Measurements from ENCODE around the gene RPUSD3.

The RPUSD3 gene

GRCh38 chr3:9808345-9809037 lies 35.3 kb downstream of the RPUSD3 start:
- peaks cover 52% of the 10 kb centered on the region for H3K36me3 Mint-ChIP-seq (ENCODE audit: low read depth)
- peaks cover 35% of the 10 kb centered on the region for H3K4me1 Mint-ChIP-seq
- peak; percentile 74 for ATAC-seq
- peak; percentile 57 for DNase-seq
- H3K4me3 Mint-ChIP-seq = peak overlapping the region; percentile 71
- peak overlapping the region; percentile 81 for H3K27ac Mint-ChIP-seq
- no peaks in the 10 kb centered on the region for H3K9me3 Mint-ChIP-seq
- H3K27me3 Mint-ChIP-seq = no peaks in the 10 kb centered on the region

DNA sequence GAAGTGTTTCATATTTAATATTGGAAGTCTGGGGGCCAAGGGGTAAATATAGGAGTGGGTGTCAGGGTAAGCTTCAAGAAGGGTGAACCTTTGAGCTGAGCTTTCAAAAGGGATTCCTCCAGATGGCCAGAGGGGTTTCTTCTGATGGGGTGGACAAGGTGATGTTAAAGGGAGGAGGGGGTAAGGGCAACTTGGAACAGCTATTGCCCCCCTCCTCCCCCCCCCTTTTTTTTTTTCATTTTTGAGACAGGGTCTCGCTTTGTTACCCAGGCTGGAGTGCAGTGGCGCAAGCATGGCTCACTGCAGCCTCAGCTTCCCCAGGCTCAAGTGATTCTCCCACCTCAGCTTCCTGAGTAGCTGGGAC lies 35.8 kb downstream of the RPUSD3 start:
- DNase-seq = no peak
- ATAC-seq = no peak
- no peaks in the 10 kb centered on the region for H3K9me3 Mint-ChIP-seq
- H3K27ac Mint-ChIP-seq = peak overlapping the region; percentile 81
- no peaks in the 10 kb centered on the region for H3K27me3 Mint-ChIP-seq
- H3K36me3 Mint-ChIP-seq (ENCODE audit: low read depth) = peaks cover 53% of the 10 kb centered on the region
- H3K4me1 Mint-ChIP-seq = peaks cover 35% of the 10 kb centered on the region
- H3K4me3 Mint-ChIP-seq = no peak overlapping the region

DNA sequence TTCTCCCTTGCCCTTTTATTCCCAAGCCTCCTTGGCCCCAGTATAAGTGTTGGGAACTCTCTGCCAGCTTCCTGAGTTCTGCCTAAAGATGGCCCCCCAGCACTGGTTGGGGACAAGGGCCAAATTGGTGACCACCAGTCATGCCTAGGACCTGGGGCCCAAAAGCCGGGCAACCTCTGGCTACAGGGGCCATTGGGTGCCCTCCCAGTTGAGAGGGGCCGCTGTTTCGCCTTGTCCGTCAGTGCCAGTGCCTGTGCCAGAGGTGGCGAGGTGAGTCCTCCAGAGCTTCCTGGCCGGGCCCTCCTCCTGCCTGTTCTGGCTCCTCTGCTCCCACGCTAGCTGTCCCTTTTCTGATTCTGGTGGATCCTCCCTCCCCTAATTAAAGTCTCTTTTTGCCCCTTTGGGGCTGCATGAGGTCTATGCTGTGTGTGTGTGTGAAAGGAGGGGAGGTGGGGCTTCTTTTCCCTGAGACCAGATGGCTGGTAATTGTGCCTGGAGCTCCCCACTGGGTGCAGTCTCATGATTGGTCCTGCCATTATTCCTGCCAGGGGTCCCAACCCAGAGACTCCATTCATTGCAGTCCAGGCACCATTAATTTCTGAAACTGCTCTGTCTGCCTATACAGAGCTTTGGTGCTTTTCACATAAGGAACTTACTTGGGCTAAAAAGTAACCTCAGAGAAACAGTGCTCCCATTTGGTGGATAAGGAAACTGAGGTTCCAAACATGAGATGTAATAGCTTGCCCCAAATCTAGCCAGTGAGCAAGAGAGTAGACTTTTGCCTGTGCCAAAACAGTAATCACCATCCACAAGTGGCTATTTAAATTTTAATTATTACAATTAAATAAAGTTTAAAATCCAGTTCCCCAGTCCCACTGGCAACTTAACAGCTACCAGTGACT lies 36.9 kb downstream of the RPUSD3 start:
- Mint-ChIP-seq H3K36me3 (ENCODE audit: low read depth) (peaks cover 54% of the 10 kb centered on the region), H3K27ac (peak overlapping the region; percentile 41), H3K4me1 (peaks cover 35% of the 10 kb centered on the region), H3K27me3 (no peaks in the 10 kb centered on the region), H3K9me3 (no peaks in the 10 kb centered on the region), H3K4me3 (no peak overlapping the region)
- DNase-seq (no peak), ATAC-seq (no peak)

DNA sequence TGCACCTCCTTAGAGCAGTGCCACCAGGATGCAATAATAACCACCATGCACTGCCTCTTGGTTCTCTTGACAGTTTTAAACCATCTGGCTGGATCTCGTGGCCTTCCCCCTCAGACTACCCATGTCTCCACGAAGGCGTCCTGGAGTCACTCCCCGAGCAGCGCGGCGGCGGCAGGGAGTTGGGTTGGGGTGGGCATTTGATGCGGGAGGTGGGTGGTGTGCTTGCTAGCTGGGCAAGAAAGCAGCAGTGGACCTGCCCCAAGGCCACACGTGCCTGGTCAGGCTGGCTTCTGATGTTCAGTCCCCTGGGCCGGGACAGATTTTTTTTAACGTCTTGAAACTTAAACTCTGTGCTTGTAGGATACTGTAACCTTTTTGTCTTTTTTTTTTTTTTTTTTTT lies 37.7 kb downstream of the RPUSD3 start:
- H3K4me1 Mint-ChIP-seq = peaks cover 32% of the 10 kb centered on the region
- H3K27me3 Mint-ChIP-seq = no peaks in the 10 kb centered on the region
- H3K9me3 Mint-ChIP-seq = no peaks in the 10 kb centered on the region
- H3K36me3 Mint-ChIP-seq (ENCODE audit: low read depth) = peaks cover 51% of the 10 kb centered on the region
- H3K4me3 Mint-ChIP-seq = no peak overlapping the region
- ATAC-seq (no peak), DNase-seq (no peak)
- no peak overlapping the region for H3K27ac Mint-ChIP-seq

GRCh38 chr3:9804996-9805395 lies 38.8 kb downstream of the RPUSD3 start:
- Mint-ChIP-seq H3K4me3 (no peak overlapping the region), H3K36me3 (ENCODE audit: low read depth) (peaks cover 54% of the 10 kb centered on the region), H3K27me3 (no peaks in the 10 kb centered on the region), H3K9me3 (no peaks in the 10 kb centered on the region), H3K4me1 (peaks cover 28% of the 10 kb centered on the region), H3K27ac (no peak overlapping the region)
- DNase-seq (no peak), ATAC-seq (no peak)

DNA sequence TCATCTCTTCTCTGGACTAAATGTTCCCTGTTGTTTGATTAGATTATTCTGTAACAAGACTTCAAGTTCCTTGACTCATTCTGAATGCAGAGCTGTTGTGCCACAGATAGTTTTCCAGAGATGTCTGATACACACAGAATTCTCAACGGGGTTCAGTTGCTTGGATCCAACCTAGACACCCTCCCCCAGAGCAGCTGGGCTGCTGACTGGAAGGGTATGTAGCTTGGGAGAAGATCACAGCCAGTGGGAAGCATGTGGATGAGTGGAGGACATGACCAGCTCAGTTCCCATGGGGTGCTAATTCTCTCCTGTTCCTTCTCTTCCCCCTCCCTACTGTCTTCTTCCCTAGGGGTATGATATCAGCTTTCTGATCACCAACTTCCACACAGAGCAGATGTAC lies 40.3 kb downstream of the RPUSD3 start:
- Mint-ChIP-seq H3K36me3 (ENCODE audit: low read depth) (peaks cover 63% of the 10 kb centered on the region), H3K27me3 (no peaks in the 10 kb centered on the region), H3K27ac (no peak overlapping the region), H3K4me3 (no peak overlapping the region), H3K4me1 (peaks cover 16% of the 10 kb centered on the region), H3K9me3 (no peaks in the 10 kb centered on the region)
- ATAC-seq (no peak), DNase-seq (no peak)

DNA sequence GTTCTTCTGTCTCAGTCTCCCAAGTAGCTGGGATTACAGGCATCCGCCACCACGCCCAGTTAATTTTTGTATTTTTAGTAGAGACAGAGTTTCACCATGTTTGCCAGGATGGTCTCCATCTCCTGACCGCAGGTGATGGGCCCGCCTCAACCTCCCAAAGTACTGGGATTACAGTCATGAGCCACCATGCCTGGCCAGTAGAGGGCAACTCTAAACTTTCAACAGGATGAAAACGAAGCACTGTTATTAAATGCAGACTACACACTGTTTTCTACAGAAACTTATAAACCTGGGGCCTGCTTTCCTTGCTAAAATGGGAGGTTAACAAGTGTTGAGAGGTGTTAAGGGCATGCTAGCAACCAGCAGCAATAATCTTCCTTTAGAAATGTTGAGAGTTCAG lies 43.3 kb downstream of the RPUSD3 start:
- Mint-ChIP-seq H3K36me3 (ENCODE audit: low read depth) (peaks cover 72% of the 10 kb centered on the region), H3K27ac (no peak overlapping the region), H3K4me1 (peaks cover 19% of the 10 kb centered on the region), H3K4me3 (no peak overlapping the region), H3K9me3 (no peaks in the 10 kb centered on the region), H3K27me3 (no peaks in the 10 kb centered on the region)
- ATAC-seq (no peak), DNase-seq (no peak)

GRCh38 chr3:9797196-9797945 lies 46.4 kb downstream of the RPUSD3 start:
- no peak for DNase-seq
- Mint-ChIP-seq H3K4me1 (peaks cover 39% of the 10 kb centered on the region), H3K36me3 (ENCODE audit: low read depth) (peaks cover 66% of the 10 kb centered on the region), H3K9me3 (no peaks in the 10 kb centered on the region), H3K4me3 (no peak overlapping the region), H3K27me3 (no peaks in the 10 kb centered on the region), H3K27ac (no peak overlapping the region)
- ATAC-seq = no peak

DNA sequence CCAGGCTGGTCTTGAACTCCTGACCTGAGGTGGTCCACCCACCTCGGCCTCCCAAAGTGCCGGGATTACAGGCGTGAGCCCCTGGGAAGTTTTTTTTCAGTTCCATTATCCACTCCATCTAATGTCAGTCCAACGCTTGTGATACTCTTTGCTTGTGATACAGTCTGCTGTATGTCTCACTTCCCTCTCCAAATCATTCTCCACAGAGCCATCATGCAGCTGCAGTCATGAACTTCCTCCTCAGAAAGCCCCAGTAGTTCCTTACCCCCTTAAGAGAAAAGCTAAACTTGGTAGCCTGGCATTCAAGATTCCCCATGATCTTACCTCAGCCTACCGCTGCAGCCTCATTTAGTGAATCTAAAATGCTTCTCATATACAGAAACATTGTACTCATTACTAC lies 48.6 kb downstream of the RPUSD3 start:
- H3K4me1 Mint-ChIP-seq = peaks cover 57% of the 10 kb centered on the region
- H3K36me3 Mint-ChIP-seq (ENCODE audit: low read depth) = peaks cover 62% of the 10 kb centered on the region
- H3K27ac Mint-ChIP-seq = peak overlapping the region; percentile 86

DNA sequence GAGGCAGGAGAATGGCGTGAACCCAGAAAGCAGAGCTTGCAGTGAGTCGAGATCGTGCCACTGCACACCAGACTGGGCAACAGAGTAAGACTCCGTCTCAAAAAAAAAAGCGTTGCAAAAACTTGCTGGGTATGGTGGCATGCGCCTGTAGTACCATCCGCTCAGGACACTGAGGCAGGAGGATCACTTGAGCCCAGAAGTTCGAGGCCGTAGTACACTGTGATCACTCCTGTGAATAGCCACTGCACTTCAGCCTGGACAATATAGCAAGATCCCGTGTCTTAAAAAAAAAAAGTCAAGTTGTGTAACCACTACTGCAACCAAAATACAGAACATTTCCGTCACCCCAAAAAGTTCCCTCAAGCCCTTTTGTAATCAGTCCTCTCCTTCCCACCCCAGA lies 49.4 kb downstream of the RPUSD3 start:
- peaks cover 61% of the 10 kb centered on the region for H3K4me1 Mint-ChIP-seq
- peak overlapping the region; percentile 99 for H3K4me3 Mint-ChIP-seq
- DNase-seq (no peak), ATAC-seq (no peak)
- peaks cover 62% of the 10 kb centered on the region for H3K36me3 Mint-ChIP-seq (ENCODE audit: low read depth)
- H3K9me3 Mint-ChIP-seq = no peaks in the 10 kb centered on the region
- no peaks in the 10 kb centered on the region for H3K27me3 Mint-ChIP-seq
- H3K27ac Mint-ChIP-seq = peak overlapping the region; percentile 87

More for the DNA sequence above, 48.6 kb downstream of the RPUSD3 start:
- no peak for DNase-seq
- H3K4me3 Mint-ChIP-seq = peak overlapping the region; percentile 70
- no peaks in the 10 kb centered on the region for H3K27me3 Mint-ChIP-seq
- ATAC-seq = no peak
- no peaks in the 10 kb centered on the region for H3K9me3 Mint-ChIP-seq

GRCh38 chr3:9793161-9793781 lies 50.5 kb downstream of the RPUSD3 start:
- H3K27ac Mint-ChIP-seq = peak overlapping the region; percentile 100
- H3K9me3 Mint-ChIP-seq = no peaks in the 10 kb centered on the region
- H3K4me3 Mint-ChIP-seq = peak overlapping the region; percentile 99
- ATAC-seq (peak; percentile 29), DNase-seq (peak; percentile 38)
- no peaks in the 10 kb centered on the region for H3K27me3 Mint-ChIP-seq
- peaks cover 61% of the 10 kb centered on the region for H3K36me3 Mint-ChIP-seq (ENCODE audit: low read depth)
- H3K4me1 Mint-ChIP-seq = peaks cover 69% of the 10 kb centered on the region

GRCh38 chr3:9792405-9793160 lies 51.2 kb downstream of the RPUSD3 start, which contains the start of the genes ARPC4 and TADA3:
ARPC4 (plus strand) TSS chr3:9793082; CDS start chr3:9793122, 40 bp downstream.
TADA3 (minus strand) TSS chr3:9792473; CDS start chr3:9791466, 1,007 bp downstream.
- Mint-ChIP-seq H3K27me3 (no peaks in the 10 kb centered on the region), H3K4me3 (peak within 1 kb of the TSS; percentile 99), H3K36me3 (ENCODE audit: low read depth) (peaks cover 57% of the 10 kb centered on the region), H3K9me3 (no peaks in the 10 kb centered on the region), H3K4me1 (peaks cover 74% of the 10 kb centered on the region), H3K27ac (peak within 1 kb of the TSS; percentile 100)
- DNase-seq (peak; percentile 92), ATAC-seq (peak; percentile 84)

DNA sequence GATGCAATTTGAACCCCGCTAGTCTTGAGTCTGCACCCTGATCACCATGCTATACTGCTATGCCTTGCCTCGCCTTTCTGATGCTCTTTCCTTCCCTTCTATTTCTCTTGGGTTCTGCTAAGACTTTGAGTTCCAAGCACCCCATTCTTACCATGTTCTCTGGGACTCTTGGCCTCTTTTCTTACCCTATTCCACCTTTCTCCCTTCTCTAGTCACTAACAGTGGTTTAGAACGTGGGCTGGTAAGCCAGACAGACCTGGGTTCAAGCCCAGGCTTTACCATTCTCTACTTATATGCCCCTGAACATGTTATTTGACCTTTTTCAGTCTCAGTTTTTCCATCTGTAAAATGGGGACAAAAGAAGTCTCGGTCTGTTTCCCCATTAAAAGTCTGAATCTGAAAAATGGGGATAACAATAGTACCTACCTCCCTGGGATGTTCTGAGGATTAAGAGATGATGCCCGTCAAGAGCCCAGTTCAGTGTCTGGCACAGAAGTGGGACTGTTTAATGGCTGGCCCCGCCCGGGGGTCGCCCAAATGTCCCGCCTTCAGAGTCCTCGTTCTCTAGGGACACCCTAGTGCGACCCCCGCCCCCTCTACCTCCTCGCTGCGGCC lies 51.9 kb downstream of the RPUSD3 start:
- no peak for DNase-seq
- Mint-ChIP-seq H3K36me3 (ENCODE audit: low read depth) (peaks cover 55% of the 10 kb centered on the region), H3K27ac (peak overlapping the region; percentile 100), H3K4me1 (peaks cover 74% of the 10 kb centered on the region), H3K4me3 (peak overlapping the region; percentile 99), H3K27me3 (no peaks in the 10 kb centered on the region), H3K9me3 (no peaks in the 10 kb centered on the region)
- no peak for ATAC-seq

Measured in activated naive CD8-positive, alpha-beta T cell treated with anti-CD3 and anti-CD28 coated beads, Interleukin-2, amount 50 U/mL, for 24 hours (primary cell).